ENCODE results near the gene CDCA7.

Gene CDCA7

GRCh38 chr2:173349287-173349686 lies 5.4 kb upstream of the CDCA7 start:
- no peak overlapping the region for H3K27ac Mint-ChIP-seq
- H3K9me3 Mint-ChIP-seq, result peaks cover 2 to 7% of the 10 kb centered on the region in 2 donors
- peaks cover 32 to 38% of the 10 kb centered on the region in 2 donors for H3K27me3 Mint-ChIP-seq
- no peak for ATAC-seq (replicated peaks)
- no peaks in the 10 kb centered on the region for H3K36me3 Mint-ChIP-seq (ENCODE audit: insufficient read depth)
- no peak for DNase-seq
- H3K4me1 Mint-ChIP-seq (ENCODE audit: low read depth in 2 of 2), result peaks cover 5 to 6% of the 10 kb centered on the region in 2 donors
- H3K4me3 Mint-ChIP-seq, result no peak overlapping the region

GRCh38 chr2:173350383-173350782 lies 4.3 kb upstream of the CDCA7 start:
- Mint-ChIP-seq H3K9me3 (peaks cover 2 to 7% of the 10 kb centered on the region in 2 donors), H3K36me3 (ENCODE audit: insufficient read depth) (no peaks in the 10 kb centered on the region), H3K27ac (no peak overlapping the region), H3K4me1 (ENCODE audit: low read depth in 2 of 2) (peaks cover 9% of the 10 kb centered on the region in 2 donors), H3K4me3 (no peak overlapping the region), H3K27me3 (peaks cover 39 to 40% of the 10 kb centered on the region in 2 donors)
- DNase-seq (no peak), ATAC-seq (replicated peaks) (no peak)

DNA sequence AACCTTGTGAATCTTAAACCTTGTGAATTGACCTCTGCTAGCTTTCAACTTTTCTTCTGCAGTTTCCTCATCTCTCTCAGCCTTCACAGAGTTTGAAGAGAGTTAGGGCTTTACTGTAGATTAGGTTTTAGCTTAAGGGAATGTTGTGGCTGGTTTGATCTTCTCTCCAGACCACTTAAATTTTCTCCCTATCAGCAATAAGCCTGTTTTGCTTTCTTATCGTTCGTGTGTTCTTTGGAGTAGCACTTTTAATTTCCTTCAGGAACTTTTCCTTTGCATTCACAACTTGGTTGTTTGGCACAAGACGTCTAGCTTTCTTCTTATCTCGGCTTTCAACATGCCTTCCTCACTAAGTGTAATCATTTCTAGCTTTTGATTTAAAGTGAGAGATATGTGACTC lies 2.8 kb upstream of the CDCA7 start:
- peaks cover 14 to 17% of the 10 kb centered on the region in 2 donors for H3K4me1 Mint-ChIP-seq (ENCODE audit: low read depth in 2 of 2)
- peaks cover 54% of the 10 kb centered on the region in 2 donors for H3K27me3 Mint-ChIP-seq
- ATAC-seq (replicated peaks), result no peak
- DNase-seq, result no peak
- H3K27ac Mint-ChIP-seq, result no peak overlapping the region
- H3K4me3 Mint-ChIP-seq, result no peak overlapping the region
- no peaks in the 10 kb centered on the region for H3K36me3 Mint-ChIP-seq (ENCODE audit: insufficient read depth)
- no peaks in the 10 kb centered on the region for H3K9me3 Mint-ChIP-seq

DNA sequence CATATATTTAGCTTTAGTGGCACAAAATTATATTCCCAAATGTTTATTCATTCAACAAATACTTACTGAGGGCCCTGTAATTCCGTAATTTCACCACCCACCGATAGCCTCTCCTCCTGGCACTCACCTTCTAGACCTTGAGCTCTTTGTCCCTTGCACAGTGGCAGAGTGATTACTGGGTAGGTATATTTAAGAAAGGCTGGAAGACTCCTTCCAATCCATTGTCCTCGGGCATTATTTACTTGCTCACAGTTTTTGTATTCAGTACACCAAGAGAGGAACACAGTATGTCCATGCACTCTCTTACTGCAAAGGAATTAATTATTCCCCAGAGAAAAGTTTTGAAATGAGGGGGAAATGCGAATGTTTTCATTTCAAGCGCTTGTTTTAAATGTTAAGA lies 1.1 kb upstream of the CDCA7 start:
- Mint-ChIP-seq H3K4me3 (peak overlapping the region; percentile 86), H3K36me3 (ENCODE audit: insufficient read depth) (no peaks in the 10 kb centered on the region), H3K27me3 (peaks cover 55 to 57% of the 10 kb centered on the region in 2 donors), H3K27ac (no peak overlapping the region), H3K4me1 (ENCODE audit: low read depth in 2 of 2) (peaks cover 17 to 18% of the 10 kb centered on the region in 2 donors), H3K9me3 (no peaks in the 10 kb centered on the region)
- ATAC-seq (replicated peaks), result no peak
- DNase-seq, result no peak

DNA sequence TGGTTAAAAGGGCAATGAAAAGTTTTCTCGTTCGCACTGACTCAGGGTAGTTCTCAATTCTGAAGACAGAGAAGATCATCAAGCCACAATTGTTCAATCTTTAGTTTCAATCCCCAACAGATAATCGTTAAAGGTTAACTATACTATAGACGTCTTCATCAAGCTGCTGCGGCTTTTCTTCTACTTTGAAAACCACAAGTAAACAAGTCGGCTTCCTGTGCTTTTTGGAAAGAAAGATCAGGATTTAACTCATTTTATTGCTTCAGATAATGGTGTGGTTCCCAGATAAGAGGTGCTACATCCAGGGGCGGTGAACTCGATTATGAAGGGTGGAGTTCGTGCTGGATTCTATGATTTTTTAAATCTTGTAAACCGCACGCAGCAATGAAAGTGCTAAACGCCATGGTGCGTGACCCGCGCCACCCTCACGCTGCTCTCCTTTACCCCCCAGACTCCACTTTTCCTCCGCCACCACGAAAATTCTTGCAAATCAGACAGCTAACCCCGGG lies 545 bp upstream of the CDCA7 start:
- ATAC-seq (replicated peaks) (peak; percentile 21), DNase-seq (no peak)
- Mint-ChIP-seq H3K4me3 (peak overlapping the region; percentile 86), H3K9me3 (no peaks in the 10 kb centered on the region), H3K36me3 (ENCODE audit: insufficient read depth) (no peaks in the 10 kb centered on the region), H3K4me1 (ENCODE audit: low read depth in 2 of 2) (peaks cover 17 to 24% of the 10 kb centered on the region in 2 donors), H3K27me3 (peaks cover 55 to 57% of the 10 kb centered on the region in 2 donors), H3K27ac (peak overlapping the region; percentile 77 to 79)

DNA sequence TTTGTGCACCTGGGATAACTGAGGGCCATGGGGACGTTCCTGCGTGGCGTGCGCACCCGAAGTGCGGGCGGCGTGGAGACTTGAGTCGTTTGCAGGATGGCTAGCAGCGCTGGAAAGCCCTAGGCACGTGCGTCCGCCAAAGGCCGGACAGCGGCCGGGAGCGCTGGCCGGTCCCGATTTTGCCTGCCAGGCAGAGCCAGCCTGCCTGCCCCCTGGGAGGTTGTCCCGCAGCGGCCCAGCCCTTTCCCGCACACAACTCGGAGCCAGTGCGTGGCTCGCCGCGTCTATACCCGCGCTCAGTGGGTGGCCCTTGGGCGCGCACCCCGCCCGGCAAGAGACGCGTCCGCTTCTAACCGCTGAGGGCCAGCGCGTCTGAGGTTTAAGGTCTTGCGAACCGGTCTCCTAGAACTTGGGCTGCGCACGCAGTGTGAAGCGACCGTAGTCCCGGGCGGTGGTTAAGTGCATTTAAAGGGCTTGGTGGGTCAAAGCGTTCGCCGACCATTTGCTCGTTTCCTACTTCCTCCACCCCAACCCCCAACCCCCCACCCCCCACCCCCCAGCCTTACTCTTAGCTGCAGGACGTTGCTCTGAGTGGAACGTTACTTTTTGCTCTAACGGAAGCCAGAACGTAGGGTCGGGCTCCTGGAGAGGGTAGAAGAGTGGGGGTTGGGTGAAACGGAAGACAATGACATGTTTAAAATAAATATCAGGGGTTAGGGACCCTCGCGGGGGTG lies 627 bp downstream of the CDCA7 start:
- DNase-seq (peak in 1 of 3 experiments; percentile 5), ATAC-seq (replicated peaks) (peak; percentile 39)
- peaks cover 57 to 59% of the 10 kb centered on the region in 2 donors for H3K27me3 Mint-ChIP-seq
- peak overlapping the region; percentile 86 for H3K4me3 Mint-ChIP-seq
- H3K27ac Mint-ChIP-seq, result no peak overlapping the region
- no peaks in the 10 kb centered on the region for H3K36me3 Mint-ChIP-seq (ENCODE audit: insufficient read depth)
- H3K4me1 Mint-ChIP-seq (ENCODE audit: low read depth in 2 of 2), result peaks cover 19 to 33% of the 10 kb centered on the region in 2 donors
- H3K9me3 Mint-ChIP-seq, result no peaks in the 10 kb centered on the region

DNA sequence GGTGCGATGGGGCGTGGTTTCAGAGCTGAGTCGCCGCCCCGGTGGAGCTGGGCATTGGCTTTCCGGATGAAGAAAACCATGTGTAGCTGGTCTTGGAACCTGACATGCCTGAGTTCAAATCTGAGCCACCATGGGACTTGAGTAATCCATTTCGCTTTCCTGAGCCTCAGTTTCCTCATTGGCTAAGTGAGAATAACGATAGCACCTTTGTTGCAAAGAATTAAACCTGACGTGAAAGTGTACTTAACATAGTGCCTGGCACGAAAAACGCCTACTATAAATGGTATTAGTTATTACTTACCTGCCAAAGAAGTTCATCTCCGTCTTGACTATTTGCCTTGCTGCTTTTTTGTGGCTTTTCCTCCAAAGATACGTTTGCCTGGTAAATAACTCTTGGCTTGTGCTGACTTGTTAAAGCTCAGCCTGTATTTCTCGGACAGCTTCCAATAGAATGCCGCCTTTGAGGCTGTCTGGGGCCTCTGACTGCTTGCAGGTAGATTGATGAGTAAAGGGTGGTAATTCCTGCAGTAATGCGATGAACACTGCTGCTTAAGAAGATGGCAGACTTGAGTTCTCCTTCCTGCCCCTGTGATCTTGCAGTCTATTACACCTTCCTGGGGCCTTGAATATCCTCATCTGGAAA lies 1.3 kb downstream of the CDCA7 start:
- ATAC-seq (replicated peaks), result no peak
- Mint-ChIP-seq H3K27me3 (peaks cover 53 to 57% of the 10 kb centered on the region in 2 donors), H3K27ac (no peak overlapping the region), H3K4me3 (peak overlapping the region; percentile 86), H3K9me3 (no peaks in the 10 kb centered on the region), H3K36me3 (ENCODE audit: insufficient read depth) (no peaks in the 10 kb centered on the region), H3K4me1 (ENCODE audit: low read depth in 2 of 2) (peaks cover 19 to 38% of the 10 kb centered on the region in 2 donors)
- no peak for DNase-seq

- ATAC-seq (replicated peaks), result no peak
- Mint-ChIP-seq H3K27me3 (peaks cover 46 to 52% of the 10 kb centered on the region in 2 donors), H3K4me1 (ENCODE audit: low read depth in 2 of 2) (peaks cover 19 to 38% of the 10 kb centered on the region in 2 donors), H3K4me3 (no peak overlapping the region), H3K9me3 (no peaks in the 10 kb centered on the region), H3K36me3 (ENCODE audit: insufficient read depth) (no peaks in the 10 kb centered on the region), H3K27ac (no peak overlapping the region)
- DNase-seq, result no peak
These were observed 2.7 kb downstream of the CDCA7 start for GRCh38 chr2:173357346-173357745.

GRCh38 chr2:173358616-173359015 lies 3.9 kb downstream of the CDCA7 start:
- ATAC-seq (replicated peaks) (peak; percentile 2), DNase-seq (no peak)
- Mint-ChIP-seq H3K27ac (peak overlapping the region in 1 of 2 donors; percentile 73), H3K36me3 (ENCODE audit: insufficient read depth) (no peaks in the 10 kb centered on the region), H3K9me3 (no peaks in the 10 kb centered on the region), H3K27me3 (peaks cover 34 to 42% of the 10 kb centered on the region in 2 donors), H3K4me3 (peak overlapping the region; percentile 8 to 68), H3K4me1 (ENCODE audit: low read depth in 2 of 2) (peaks cover 19 to 38% of the 10 kb centered on the region in 2 donors)

DNA sequence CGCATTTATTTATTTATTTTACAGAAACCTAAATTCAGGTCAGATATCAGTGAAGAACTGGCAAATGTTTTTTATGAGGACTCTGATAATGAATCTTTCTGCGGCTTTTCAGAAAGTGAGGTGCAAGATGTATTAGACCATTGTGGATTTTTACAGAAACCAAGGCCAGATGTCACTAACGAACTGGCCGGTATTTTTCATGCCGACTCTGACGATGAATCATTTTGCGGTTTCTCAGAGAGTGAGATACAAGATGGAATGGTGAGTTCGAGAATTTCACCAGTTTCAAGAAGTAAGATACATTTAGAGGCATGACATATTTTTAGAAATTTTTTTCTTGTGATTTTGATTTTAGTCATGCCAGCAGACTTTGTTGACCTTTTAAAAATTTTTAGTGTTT lies 4.6 kb downstream of the CDCA7 start:
- Mint-ChIP-seq H3K36me3 (ENCODE audit: insufficient read depth) (no peaks in the 10 kb centered on the region), H3K27me3 (peaks cover 28 to 36% of the 10 kb centered on the region in 2 donors), H3K4me3 (peak overlapping the region in 1 of 2 donors; percentile 68), H3K9me3 (no peaks in the 10 kb centered on the region), H3K27ac (peak overlapping the region in 1 of 2 donors; percentile 73), H3K4me1 (ENCODE audit: low read depth in 2 of 2) (peaks cover 15 to 33% of the 10 kb centered on the region in 2 donors)
- ATAC-seq (replicated peaks) (peak; percentile 61), DNase-seq (no peak)

DNA sequence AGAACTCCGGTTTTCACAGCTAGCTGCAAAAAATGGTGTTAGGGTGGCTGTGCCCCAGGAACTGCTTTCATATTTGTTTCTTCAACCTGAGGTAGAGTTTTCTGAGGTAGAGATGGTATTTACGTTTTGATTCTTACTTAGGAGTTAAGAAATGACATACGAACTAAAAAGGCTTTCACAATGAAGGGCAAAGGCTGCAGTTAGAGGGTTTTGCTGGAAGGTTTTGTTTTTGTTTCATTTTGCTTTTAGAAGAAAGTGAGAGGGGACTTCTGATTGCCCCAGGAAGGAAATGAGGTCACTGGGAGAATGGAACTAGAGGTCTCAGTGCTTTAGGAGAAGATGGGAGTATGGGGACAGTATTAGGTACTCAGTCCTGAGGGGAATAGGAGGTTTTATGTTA lies 15.5 kb downstream of the CDCA7 start:
- H3K27me3 Mint-ChIP-seq, result no peaks in the 10 kb centered on the region
- no peak for DNase-seq
- H3K4me3 Mint-ChIP-seq, result peak overlapping the region; percentile 11 to 43
- peak; percentile 29 for ATAC-seq (replicated peaks)
- H3K9me3 Mint-ChIP-seq, result no peaks in the 10 kb centered on the region
- H3K4me1 Mint-ChIP-seq (ENCODE audit: low read depth in 2 of 2), result peaks cover 7 to 9% of the 10 kb centered on the region in 2 donors
- peak overlapping the region; percentile 55 to 86 for H3K27ac Mint-ChIP-seq
- no peaks in the 10 kb centered on the region for H3K36me3 Mint-ChIP-seq (ENCODE audit: insufficient read depth)

DNA sequence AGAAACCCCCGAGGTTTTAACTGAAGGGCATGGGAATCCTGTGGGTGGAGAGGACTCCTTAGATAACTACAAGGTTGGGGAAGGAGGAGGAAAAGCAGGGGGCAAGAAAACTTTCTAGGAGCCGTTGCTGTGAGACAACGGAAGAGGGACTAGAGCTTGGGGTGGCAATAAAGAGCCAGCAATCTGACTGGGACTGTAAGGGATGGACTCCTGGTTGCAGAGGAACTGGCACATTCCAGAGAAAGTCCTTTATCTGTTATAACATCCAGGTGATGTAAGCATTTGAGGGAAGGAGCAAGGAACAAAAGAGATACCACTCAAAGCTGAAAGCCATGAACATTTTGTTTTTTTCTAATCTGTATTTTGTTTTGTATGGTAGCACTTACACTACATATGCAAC lies 16.4 kb downstream of the CDCA7 start:
- H3K4me3 Mint-ChIP-seq, result peak overlapping the region in 1 of 2 donors; percentile 43
- no peaks in the 10 kb centered on the region for H3K27me3 Mint-ChIP-seq
- no peak for ATAC-seq (replicated peaks)
- DNase-seq, result no peak
- no peaks in the 10 kb centered on the region for H3K9me3 Mint-ChIP-seq
- peaks cover 7 to 9% of the 10 kb centered on the region in 2 donors for H3K4me1 Mint-ChIP-seq (ENCODE audit: low read depth in 2 of 2)
- H3K27ac Mint-ChIP-seq, result peak overlapping the region in 1 of 2 donors; percentile 86
- H3K36me3 Mint-ChIP-seq (ENCODE audit: insufficient read depth), result no peaks in the 10 kb centered on the region

GRCh38 chr2:173373290-173373689 lies 18.6 kb downstream of the CDCA7 start:
- H3K36me3 Mint-ChIP-seq (ENCODE audit: insufficient read depth), result no peaks in the 10 kb centered on the region
- no peaks in the 10 kb centered on the region for H3K27me3 Mint-ChIP-seq
- no peak overlapping the region for H3K27ac Mint-ChIP-seq
- ATAC-seq (replicated peaks) (no peak), DNase-seq (no peak)
- no peak overlapping the region for H3K4me3 Mint-ChIP-seq
- H3K9me3 Mint-ChIP-seq, result no peaks in the 10 kb centered on the region
- peaks cover 7 to 9% of the 10 kb centered on the region in 2 donors for H3K4me1 Mint-ChIP-seq (ENCODE audit: low read depth in 2 of 2)

GRCh38 chr2:173374634-173375033 lies 20.0 kb downstream of the CDCA7 start:
- H3K9me3 Mint-ChIP-seq, result no peaks in the 10 kb centered on the region
- no peaks in the 10 kb centered on the region for H3K27me3 Mint-ChIP-seq
- no peak overlapping the region for H3K4me3 Mint-ChIP-seq
- ATAC-seq (replicated peaks) (no peak), DNase-seq (no peak)
- no peak overlapping the region for H3K27ac Mint-ChIP-seq
- H3K36me3 Mint-ChIP-seq (ENCODE audit: insufficient read depth), result no peaks in the 10 kb centered on the region
- peaks cover 7 to 9% of the 10 kb centered on the region in 2 donors for H3K4me1 Mint-ChIP-seq (ENCODE audit: low read depth in 2 of 2)
